ENCODE results near the gene RNASEL.
"Not testable (repeated sequence)": the region's sequence is repeated elsewhere in the genome, so short reads cannot be mapped to it uniquely, and the experiment has no call there.

Gene RNASEL, protein sequence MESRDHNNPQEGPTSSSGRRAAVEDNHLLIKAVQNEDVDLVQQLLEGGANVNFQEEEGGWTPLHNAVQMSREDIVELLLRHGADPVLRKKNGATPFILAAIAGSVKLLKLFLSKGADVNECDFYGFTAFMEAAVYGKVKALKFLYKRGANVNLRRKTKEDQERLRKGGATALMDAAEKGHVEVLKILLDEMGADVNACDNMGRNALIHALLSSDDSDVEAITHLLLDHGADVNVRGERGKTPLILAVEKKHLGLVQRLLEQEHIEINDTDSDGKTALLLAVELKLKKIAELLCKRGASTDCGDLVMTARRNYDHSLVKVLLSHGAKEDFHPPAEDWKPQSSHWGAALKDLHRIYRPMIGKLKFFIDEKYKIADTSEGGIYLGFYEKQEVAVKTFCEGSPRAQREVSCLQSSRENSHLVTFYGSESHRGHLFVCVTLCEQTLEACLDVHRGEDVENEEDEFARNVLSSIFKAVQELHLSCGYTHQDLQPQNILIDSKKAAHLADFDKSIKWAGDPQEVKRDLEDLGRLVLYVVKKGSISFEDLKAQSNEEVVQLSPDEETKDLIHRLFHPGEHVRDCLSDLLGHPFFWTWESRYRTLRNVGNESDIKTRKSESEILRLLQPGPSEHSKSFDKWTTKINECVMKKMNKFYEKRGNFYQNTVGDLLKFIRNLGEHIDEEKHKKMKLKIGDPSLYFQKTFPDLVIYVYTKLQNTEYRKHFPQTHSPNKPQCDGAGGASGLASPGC

DNA sequence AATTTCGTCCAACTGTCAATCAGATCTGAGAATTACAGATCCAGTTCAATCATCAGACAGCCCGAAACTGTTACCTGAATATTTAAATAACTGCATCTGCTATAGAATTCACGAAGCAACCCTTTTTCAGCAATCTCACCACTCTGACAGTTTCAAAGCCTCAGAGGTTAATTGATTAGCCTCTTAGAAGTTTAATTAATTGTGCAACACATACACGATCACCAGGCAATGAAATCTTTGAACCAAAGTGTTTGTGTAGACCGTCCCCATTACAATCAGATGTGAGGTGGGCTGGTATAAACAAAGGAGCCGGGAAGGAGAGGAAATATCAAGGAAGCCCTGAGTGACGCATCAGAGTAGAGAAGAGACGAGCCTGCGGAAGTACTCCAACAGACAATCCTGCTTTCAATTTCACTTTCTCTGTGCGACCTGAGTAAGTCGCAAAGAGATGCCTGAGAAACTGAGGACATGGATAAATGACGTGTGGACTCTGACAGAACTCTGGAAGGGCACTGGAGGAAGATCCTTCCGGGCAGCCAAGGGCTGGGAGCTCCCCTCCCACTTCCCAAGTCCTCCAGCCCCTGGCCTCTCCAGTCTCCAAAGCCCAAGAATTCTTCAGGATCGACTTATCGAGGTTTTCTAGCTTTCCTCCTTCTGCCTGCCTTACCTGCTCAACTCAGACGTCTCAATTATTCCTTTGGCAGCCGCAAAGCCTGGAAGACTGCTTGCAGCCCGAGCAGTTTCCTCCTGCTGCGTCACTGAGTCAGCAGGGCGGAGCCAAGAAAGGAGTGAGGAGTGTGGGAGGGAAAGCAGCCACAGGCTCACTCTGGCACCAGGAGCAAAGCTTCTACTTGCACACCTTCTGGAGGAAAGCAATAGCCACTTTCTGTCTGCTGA lies at the start of gene RNASEL:
RNASEL (minus strand) TSS at position 757 of the 897 bp plus-strand sequence. CDS start 2,450 bp downstream, outside the sequence.
- no peak for DNase-seq

DNA sequence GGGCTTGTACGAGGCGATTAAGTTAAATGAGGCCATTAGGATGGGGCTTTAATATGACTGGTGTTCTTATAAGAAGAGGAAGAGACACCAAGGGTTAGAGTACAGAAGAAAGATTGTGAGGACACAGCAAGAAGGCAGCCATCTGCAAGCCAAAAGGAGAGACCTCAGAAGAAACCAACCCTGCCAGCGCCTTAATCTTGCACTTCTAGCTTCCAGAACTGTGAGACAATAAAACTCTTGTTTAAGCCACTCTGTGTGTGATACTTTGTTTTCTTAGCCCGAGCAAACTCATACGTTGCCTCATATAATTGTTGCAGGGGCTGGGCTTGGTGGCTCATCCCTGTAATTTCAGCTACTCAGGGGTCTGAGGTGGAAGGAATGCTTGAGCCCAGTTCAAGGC lies 48.7 kb upstream of the RNASEL start:
- DNase-seq, result no peak

DNA sequence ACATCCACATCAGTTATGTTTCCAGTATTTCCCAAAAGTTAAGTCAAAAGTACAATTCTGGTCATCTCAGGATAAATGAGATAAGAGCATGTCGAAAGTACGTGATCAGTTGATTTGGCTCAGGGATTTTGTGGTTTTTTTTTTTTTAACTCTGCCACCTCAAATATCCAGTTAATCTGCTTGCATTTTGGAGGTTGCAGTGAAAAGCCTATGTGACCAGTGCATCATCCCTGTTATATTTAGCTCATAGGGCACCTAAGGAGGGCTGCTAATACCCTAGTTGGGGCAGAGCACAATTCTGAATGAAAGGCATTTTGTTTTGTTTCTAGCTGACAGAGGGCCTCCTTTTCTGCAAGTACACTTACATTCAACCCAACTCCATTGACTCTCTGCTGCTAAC lies 46.8 kb upstream of the RNASEL start:
- no peak for DNase-seq

DNA sequence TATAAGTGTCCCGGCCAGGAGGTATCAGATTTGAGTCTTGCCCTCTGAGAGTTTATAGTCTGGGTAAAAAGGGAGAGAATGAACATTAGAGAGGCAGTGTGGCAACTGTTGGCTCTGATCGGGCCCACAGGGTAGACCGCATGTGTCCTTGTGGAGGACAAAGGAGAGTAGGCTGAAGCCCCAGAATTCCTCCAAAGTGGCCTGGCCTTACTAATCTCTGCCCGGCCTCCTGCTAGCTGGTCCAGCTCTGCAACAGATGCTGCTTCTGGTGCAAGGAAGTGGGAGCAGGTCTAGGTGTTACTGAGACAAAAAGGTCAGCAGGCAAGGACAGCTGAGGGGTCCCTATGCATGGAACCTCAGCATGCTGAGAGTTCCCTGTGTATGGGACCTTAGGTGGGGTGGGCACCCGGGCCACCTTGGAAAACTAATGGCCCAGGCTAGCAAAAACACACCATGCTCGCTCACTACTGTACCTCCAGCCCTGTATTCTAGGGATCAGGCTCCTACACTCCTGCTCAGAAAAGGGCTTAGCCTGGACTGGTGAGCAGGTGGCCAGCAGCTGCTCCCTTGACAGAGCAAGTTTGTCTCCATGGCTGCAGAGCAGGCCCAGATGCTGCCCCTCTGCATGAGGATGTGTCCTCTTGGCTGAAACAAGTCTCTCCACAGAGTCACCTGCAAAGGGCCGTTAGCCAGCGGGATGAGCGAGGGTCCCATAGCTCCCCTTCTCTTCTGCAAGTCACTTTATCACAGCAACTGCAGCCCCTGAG lies 45.4 kb upstream of the RNASEL start:
- DNase-seq, result peak; percentile 19

DNA sequence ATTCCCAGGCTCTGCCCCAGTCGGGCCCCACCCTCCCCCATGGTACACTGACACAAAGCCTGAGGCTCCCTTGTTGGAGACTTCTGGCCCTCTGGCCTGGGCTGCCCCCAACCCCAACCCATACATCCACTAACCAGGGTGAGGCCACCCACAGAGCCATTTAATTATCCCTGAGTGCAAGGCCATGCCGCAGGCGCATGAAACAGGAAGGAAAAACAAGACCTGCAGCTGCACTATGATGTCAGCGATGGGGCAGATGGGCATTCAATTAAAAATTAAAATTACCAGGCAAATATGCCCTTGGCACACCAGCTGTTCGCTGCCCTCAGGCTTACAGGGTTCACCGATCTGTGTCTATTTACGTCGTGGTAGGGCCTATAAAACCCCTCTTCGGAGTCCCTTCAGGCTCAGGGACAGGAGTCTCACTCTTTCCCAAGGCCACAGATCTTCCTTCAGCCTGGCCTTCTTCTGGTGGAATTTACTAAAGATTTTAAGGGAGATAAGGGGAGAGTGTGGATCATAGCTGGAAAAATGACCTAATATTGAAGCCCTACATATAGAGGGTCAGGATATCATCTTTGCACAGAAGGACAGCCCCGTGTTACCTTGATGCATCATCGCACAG lies 44.7 kb upstream of the RNASEL start:
- peak; percentile 58 for DNase-seq

DNA sequence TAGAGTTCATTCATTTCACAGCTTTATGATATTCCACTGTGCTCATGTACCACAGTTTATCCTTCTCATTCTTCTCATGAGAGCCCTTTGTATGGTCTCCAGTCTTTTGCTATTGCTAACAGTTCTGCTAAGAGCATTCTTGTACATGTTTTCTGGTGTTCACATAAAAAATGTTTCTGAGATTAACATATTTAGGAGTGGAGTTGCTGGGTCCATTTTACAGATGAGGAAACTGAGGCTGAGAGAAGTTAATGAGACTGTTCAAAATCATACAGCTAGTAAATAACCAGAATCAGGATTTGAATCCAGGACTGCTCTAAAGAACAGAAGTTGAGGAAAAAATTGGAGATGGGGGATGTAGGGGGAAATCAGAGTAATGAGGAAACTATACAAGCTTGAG lies 44.0 kb upstream of the RNASEL start:
- no peak for DNase-seq

DNA sequence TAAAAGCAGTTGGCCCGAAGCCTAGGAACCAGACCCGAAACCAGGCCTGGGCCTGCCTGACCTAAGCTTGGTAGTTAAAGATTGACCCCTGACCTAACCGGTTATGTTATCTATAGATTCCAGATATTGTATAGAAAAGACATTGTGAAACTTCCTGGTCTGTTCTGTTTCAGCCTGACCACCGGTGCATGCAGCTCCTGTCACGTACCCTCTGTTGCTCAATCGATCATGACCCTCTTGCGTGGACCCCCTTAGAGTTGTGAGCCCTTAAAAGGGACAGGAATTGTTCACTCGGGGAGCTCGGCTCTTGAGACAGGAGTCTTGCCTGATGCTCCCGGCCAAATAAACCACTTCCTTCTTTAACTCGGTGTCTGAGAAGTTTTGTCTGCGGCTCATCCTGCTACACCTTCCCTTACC lies 43.4 kb upstream of the RNASEL start:
- not testable (repeated sequence) for DNase-seq

DNA sequence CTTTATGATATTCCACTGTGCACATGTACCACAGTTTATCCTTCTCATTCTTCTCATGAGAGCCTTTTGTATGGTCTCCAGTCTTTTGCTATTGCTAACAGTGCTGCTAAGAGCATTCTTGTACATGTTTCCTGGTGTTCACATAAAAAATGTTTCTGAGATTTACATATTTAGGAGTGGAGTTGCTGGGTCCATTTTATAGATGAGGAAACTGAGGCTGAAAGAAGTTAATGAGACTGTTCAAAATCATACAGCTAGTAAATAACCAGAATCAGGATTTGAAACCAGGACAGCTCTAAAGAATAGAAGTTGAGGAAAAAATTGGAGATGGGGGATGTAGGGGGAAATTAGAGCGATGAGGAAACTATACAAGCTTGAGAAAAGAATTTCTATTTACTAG lies 42.9 kb upstream of the RNASEL start:
- DNase-seq, result no peak

DNA sequence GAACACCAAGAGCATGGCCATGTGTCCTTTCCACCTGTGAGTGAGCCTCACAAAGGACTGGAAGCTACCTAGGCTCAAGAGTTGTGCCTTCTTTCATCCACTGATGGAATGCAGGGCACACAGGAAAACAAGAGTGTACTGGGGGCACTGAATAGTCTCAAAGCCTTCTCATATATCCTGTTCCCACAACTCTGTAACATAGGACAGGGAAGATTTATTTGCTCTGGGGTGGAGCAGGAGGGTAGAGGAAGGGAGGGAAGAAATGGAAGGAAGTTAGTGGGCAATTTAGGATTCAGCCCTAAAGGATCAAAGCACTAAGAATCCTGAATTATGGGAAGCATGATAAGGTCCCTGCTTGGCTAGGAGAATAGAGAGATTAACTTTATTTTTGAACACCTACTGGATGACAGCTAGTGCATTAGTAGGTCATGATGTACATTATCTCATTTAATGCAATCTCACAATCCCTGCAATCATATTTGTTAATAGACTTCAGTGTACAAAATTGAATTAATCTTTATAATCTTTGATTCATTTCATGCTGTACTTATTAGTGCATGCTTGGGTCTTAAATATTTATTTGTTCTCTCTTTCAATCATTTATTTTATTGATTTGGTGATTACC lies 42.1 kb upstream of the RNASEL start:
- DNase-seq, result no peak

DNA sequence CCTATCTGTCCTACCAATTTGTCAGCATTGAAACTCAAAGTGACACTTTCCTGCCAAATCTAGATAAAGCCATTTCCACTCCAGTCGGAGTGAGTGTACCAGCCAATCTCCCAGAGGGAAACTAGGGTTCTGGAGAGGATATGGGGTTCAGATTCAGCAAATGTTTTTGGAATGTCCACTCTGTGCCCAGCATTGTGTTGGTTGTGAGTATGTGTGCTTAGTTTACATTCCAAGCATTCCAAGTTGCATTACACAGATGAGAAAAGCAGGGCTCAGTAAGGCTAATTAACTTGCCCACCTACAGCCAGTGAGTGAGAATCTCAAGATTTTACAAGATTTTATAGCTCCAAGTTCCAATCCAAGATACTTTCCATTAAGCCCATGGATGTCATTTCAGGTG lies 41.5 kb upstream of the RNASEL start:
- no peak for DNase-seq

DNA sequence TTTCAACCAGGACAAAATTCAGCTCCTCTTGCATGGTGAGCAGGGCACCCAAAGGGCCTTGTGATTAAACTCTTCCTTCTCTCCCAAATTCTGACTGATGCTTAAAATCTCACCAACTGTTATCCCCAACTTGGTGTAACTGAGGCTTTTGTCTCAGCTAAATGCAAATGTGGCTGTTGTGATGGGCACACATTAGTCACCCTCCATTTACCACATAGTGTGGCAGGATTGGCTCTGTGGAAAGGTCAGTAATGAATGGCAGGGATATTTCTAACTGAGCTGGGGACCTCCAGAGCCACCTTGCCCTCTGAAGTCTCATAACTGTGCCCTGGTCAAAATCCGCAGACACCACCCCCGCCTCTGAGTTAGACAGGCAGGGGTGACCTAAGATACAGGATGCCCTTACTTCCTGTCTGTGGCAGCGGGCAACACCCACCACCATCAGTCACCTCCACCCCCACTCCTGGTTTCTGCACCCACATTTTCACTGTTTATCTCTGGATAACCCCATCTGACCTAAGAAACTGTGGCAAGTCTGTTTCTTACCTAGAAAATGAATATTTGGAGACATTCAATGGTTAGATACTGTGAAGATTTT lies 40.5 kb upstream of the RNASEL start:
- no peak for DNase-seq

DNA sequence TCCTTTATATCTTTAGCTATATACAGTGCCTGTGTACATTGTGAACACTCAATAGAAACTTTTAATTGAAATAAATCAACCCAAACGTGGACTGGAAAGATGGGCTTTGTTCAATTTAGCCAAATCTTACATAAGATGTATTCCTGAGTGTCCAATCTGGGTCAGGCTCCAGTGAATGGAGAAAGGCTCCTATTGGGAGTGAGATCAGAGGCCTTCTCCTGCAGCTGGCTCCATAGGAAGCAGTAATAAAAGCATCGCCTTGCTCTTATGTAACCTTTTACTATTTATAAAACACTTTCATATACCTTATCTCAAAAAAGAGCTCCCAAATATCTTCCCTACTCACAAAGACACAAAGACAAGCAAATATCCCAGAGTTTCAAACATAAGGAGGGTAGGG lies 40.0 kb upstream of the RNASEL start:
- no peak for DNase-seq

DNA sequence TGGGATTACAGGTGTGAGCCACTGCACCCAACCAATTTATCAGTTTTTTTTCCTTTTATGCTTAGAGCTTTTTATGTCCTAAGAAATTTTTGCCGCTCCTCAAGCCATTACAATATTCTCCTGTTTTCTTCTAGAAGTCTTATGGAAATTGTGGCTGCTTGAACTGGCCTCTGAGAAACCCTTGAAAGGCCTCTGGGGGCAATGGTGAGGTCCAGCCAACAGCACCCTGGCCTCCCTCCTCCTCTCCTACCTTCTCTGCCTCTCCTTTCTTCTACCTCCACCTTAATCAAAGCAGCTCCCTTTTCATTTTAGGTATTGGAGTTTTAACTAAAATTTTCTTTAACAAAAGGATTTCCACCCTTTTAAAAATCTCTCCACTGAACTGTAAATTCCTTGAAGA lies 39.6 kb upstream of the RNASEL start:
- no peak for DNase-seq

DNA sequence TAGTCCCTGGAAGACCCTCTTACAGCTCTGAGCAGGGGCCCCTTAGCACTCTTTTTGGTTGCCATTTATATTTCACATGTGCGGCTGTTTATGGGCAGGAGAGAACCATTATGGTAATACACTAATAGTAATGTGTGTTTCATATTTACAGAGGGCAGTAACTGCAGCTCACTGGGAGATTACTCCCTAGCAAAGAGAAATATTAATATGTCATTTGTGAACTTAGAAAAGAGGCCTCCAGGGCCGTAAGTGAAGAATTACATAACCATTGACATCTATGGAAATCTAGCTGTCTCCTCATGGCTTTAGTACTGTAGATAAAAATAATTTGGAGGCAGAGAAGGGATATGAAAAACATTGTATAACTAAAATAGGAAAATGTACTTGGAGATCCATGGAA lies 38.6 kb upstream of the RNASEL start:
- no peak for DNase-seq

DNA sequence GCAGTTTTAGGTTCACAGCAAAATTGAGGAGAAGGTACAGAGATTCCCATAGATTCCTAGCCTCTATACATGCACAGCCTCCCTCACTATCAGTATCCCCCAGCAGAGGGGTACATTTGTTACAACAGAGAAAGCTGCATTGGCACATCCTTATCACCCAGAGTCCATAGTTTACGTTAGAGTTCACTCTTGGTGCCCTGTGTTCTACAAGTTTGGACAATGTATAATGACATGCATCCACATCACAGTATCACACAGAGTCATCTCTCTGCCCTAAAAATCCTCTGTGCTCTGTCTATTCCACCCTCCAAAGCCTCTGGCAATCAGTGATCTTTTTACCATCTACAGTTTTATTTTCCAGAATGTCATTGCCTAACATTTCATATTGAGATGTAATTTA lies 37.5 kb upstream of the RNASEL start:
- DNase-seq, result no peak

DNA sequence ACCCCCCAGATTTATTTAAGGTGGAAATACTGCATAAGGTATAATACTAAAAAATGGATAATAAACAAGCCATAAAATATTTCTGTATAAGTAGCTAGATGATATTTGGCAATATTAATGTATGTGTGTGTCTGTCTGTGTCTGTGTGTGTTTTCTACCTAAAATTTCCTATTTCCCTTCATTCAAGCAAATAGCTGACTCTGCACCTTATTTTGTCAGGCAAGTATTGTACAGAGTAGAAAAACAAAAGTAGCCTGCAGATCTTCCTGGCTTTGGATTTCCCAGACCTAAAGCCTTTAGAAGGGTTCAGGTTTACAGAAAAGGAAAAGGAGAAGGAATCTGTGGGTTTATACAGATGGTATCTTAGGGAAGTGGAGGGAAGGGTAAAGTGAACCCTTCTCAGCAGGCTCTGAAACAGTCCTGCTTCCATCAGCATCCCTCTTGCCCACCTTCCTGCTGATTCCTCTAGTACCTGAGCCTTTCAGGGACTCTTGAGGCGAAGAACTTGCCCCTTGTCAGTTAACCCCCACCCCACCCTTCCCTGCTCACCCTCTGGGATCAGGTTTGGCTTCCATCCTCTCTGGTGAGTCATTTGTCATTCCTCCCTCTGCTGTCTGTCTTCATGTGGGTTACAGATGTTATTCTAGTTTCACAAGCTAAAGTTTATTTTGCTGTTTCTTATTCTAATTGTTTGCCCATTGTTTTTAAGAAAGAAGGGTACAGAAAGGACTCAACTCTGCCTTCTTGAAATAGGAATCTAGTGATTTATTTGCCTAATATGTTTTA lies 36.9 kb upstream of the RNASEL start:
- no peak for DNase-seq

DNA sequence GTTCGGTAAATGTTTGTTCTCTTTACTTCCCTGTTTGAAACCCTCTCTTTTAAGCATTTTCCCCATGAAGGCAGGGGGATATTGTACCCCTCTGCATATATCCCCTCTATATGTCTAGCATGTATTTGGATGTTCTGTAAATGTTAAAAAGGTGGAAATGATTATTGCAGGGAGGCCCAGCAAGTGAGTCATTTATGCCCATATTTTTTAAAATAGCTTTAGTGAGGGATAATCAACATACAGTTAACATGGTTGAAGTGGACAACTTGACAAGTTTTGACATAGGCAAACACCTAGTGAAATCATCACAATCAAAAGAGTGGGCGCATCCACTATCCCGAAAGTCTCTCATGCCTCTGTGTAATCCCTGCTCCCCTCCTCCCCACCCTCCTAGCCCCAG lies 36.0 kb upstream of the RNASEL start:
- DNase-seq, result no peak

DNA sequence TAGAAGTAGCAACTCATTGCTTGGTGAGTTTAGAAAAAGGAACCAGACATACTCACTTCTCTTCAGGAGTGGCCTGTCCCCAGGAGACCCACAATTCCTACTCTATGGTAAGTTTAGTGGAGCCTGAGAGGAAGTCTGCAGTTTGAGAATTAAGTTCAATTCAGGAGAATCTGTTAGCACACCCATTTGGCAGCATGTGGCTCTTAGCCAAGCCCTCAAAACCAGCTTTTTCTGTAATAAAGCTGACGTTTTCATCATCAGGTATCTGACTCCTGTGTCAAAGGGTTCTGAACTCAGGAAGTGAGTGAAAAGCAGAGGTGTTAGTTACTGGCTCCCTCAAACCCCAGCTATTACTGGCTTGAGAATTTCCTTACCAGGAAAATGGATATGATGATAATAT lies 35.5 kb upstream of the RNASEL start:
- DNase-seq, result no peak

DNA sequence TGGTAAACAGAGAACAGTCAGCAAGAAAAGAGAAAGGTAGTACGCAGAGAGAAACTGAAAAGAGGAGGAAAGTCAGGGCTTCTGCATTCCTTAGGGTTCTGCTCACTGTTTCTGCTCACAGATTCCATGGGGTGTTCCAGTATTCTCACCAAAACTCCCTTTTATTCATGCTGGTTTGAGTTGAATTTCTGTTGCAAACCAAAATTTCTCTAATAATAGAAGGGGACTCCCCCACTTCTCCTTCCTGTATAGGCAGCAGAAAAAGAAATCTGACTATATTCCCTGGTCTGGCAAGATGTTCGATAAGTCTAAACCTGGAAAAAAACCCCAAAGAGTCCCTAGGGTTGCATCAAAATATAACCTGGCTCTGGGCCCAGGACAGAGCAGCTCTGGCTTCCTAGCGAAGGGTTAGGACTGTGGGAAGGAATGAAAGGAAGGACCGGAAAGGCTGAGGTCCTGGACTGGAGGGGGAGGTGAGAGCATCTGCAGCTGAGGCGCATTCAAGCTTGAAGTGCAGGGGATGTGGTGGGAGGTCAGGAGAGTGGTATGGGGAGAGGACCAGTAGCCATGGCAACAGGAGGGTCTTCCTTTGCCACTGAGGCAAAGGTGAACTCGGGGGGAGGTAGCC lies 34.0 kb upstream of the RNASEL start:
- no peak for DNase-seq

DNA sequence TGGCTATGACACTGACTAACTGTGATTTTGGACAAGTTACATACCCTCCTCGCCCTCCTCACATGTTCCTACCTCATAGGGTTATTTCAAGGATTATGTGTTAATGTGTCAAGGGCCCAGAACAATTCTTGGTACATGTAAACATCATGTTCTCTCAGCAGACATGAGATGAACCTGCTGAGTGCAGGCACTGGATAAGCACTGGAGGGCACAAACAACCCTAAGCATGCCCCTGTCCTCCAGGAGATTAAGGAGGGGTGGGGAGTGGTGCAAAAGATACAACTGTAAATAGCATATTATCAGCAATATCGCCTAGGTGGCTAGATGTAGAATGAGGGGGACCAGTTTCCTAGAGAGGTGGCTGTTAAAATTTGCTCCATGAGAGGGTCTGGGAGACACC lies 32.9 kb upstream of the RNASEL start:
- no peak for DNase-seq

All from NCI-H1105 treated with DMSO at 0.1 percent for 48 hours (cell line).